GM18873 (cell line): ENCODE data around the gene IL1RAPL1.

ENCODE experiments used
- ATAC-seq: cut with Tn5 transposase; IDR thresholded peaks from one replicate; pipeline ENCODE4 v1.9.1; 2021; ENCODE audit warnings: mild to moderate bottlenecking, moderate library complexity, moderate number of reproducible peaks; ENCODE audit not compliant: unreplicated experiment, low FRiP score

IL1RAPL1 gene

DNA sequence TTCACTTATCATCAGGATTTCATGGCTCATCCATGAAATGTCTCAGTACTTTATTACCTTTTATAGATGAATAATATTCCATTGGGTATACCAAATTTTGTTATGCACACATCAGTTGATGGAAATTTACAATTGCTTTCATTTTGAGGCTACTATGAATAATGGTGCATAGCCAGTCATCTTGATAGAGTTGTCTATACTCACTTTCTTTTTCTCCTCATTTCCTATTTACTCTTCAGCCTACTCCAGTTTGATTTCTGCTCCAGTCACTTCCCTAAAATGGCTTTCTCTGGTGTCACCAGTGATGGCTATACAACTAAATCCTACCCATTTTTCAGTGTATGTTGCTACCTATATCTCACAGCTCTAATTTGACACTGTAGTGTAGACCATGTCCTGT is 884.6 kb downstream of the IL1RAPL1 start:
- no peak for ATAC-seq

DNA sequence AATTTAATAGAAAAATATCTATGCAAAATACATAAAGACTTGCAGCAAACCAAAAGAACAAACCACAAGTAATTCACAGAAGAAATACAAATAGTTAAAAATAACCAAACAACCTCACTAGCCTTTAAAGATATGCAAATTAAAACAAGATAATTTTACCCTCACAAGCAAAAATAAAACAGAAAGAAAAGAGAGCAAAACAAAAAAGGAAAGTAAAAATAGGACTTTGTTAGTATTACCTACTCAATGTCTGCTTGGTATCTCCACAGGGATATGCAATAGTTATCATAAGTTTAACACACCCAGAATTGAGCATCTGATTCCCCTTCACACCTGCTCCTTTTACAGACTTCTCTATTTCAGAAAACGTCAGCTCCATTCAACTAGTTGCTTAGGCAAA is 890.6 kb downstream of the IL1RAPL1 start:
- ATAC-seq: peak; percentile 41

DNA sequence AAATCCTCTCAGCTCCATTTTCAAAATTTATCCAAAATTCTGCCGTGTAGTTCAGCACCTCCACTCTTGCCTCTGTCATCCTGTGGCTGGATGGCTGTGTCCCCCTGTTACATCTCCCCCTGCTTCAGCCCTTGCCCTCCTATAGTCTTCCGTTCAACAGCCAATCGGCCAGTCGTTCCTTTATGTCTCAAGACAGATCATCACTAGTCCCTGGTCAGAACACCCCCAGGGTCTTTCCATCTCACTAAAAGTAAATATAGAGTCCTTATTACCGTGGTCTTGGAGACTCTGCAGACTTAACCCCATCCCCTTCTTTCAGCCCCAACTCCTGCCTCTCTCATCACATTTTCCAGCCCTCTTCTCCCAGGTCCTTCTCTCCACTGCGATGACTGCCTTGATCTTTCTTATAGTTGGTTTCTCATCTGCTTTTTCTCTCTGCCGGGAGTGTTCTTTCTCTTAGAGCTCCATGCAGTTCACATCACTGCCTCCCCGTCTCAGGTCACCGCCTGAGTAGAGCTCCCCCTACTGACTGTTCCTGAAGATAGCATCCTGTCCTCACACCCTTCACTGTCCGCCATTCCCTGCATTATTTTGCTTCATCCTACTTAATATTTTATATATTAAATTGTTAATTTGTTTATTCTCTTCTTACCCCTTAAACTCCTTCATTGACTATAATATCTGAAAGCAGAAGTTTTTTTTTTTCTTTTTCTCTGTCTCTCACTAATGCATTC is 891.3 kb downstream of the IL1RAPL1 start:
- peak; percentile 80 for ATAC-seq

DNA sequence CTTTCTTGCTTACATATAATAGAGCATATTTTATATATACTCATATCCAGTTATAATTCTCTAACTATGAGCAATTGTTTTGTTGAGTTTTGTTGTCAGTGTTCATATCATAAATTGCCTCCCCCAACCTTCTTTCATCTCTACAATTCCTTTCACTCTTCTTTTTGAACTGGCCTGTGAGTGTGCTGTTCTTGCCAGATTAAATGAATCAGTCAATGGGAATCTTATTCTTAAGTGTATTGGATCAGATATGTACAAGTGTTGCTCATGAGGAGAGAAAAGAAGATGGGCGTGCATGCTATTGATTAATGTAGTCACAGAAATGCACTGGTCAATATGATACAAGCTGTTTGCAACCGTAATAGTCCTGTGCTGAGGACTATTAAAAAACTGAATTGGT is 900.0 kb downstream of the IL1RAPL1 start:
- no peak for ATAC-seq

DNA sequence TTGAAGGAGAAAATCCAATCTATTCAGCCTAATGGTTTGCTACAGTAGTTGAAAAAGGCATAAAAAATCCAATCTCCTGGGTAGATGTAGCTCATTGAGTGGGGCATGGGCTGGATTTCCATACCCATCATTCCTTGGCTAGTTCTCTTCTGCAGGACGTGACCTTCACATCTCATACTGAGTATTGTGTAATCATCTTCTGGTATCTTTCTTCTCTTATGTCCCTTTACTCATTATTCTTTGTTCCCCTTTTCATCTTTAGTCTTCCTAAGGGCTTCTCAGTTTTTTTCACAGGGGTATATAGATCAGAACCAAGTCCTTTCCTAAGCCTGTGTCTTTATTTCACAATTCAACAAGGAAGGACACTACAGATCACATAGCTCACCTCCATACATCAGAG is 900.5 kb downstream of the IL1RAPL1 start:
- no peak for ATAC-seq

- ATAC-seq: peak; percentile 60
These were observed 901.7 kb downstream of the IL1RAPL1 start for GRCh38 chrX:29488919-29489318.

DNA sequence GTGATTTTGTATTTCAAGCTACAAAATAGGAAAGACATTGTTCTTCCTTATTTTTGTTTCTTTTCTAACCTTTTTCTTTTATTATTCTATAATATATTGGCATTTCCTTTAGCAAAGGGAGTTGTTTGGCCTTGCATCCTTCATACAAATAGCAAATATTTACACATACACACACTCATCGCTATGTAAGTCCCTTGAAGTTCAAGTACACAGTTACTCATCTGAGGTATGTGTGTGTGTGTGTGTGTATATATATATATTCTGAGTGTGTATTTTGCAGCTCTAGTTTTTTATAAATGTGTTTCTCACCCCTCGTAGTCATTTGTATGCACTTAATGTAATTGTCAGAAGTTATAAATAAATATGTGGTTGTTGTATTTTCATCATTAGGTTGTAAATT is 903.4 kb downstream of the IL1RAPL1 start:
- no peak for ATAC-seq

DNA sequence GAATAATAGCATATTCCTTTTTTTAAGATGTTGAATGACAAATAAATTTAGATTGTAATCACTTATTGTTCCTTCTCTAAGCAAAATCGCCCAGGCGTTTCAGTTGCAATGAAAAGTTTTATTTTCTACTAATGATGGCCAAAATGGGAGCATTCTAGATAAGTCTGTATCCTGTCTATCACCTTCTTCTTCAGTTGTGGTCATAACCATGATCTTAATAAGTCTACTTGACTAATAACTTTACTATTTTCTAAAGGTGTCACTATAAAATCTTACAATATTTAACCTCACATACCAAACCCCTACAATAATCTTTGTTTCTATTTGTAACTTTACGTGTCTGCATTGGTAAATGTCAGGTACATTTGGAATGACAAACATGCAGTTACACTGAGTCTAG is 904.4 kb downstream of the IL1RAPL1 start:
- no peak for ATAC-seq

DNA sequence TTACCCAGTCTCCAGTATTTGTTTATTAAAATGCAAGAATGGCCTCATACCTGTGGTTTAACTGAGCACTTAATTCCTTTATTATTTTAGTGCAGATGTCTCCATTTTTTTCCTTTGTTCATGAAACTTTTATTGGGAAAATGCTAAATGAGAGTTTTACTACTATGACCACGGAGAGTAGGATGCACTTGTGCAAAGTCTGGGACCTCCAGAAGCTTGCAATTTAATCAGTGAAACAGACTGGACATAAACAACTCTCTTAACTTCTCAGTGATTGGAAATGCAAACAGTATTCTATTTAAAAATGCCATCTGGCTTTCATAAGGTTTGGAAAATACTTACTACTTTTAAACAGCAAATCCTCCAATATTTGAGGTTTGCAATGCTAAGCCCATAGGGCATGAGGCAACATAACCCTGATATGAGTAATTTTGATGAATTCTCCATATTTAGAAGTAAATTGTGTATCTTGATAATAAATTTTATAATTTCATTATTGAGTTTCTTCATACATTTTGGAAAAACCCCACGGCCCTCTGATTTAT is 909.5 kb downstream of the IL1RAPL1 start:
- no peak for ATAC-seq

GRCh38 chrX:29506729-29507128 is 919.5 kb downstream of the IL1RAPL1 start:
- no peak for ATAC-seq

GRCh38 chrX:29518100-29518499 is 930.9 kb downstream of the IL1RAPL1 start:
- ATAC-seq: no peak

DNA sequence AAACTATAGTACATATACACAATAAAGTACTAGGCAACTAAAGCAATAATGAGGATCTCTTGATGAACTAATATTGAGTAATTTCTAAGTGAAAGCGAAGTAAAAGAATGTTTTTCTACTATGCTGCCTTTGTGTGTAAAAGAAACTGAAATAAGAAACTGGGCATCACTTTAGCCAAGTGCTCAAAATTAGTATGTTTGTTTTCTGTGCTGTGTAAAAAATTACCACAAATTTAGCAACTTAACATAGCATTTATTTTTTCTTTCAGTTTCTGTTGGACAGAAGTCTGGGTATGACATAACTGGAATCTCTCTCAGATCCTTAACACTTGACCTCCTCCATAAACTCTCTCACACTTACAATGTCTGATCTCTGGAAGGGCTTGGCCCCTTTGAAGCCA is 941.0 kb downstream of the IL1RAPL1 start:
- ATAC-seq: peak; percentile 93

DNA sequence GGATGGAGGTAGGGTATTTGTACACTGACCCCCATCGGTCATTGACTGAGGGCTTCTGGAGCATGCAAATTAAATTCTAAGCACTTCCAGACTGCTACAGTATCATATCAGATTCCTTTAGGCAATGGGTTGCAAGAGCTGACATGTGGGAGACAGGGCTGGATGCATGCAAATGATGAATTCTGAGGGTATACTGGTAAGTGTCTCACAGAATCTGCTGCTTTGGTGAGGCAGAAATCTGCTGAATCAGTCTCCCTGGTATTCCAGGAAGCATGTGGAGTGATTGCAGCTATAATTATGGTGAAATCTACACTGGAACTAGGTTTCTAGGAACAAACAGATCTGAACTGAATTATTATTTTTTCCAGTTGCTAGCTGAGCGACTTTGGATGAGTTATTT is 943.3 kb downstream of the IL1RAPL1 start:
- no peak for ATAC-seq

- no peak for ATAC-seq
These were observed 944.1 kb downstream of the IL1RAPL1 start for GRCh38 chrX:29531336-29531735.

DNA sequence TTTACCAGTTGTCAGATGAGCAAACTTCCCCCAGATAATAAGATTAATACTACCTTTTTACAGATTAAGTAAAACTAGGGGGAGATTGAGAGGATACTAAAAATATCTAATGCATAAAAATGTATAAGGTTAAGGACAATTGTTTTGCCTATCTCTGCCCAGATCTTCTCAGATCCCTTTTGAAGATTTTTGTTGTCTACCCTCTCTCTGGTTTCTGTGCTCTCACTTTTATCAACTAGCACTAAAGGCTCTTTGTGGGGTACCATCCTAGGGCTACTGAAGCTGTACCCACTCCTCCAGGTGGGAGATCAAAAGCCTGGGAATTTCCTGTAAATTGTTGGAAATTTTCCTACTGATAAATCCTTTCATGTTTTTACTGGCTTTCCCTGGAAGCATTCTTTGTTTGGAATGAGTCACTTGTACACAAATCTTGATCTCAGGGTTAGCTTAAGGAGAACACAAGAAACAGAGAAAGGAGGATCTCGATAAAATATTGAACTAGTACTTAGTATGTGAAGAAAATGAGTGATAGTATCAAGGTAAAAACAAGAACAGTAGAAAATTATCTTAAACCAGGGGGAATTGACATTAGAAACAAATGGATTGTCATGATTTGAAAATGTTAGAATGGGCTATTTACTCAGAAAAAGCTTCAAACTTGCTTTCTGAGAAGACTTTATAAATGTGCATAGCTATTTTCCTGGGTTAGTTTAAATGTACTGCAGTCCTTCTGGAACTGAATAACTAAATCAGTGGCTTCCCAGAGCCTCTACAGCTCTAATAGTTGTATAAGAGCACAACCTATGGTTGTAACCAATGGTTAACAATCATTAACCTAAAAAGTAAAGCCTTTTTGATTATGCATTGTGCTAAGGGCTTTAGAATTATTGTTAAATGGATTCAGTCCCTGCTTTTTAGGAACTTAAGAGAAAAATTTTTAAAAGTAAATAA is 948.2 kb downstream of the IL1RAPL1 start:
- no peak for ATAC-seq

DNA sequence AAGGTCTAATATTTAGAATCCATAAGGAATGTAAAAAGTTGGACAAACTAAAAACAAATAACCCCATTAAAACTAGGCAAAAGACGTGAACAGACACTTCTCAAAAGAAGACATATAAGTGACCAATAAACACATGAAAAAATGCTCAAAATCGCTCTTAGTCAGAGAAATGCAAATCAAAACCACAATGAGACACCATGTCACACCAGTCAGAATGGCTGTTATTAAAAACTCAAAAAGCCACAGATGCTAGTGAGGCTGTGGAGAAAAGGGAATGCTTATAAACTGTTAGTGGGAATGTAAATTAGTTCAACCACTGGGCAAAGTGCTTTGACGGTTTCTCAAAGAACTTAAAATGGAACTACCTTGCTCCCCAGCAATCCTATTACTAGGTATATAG is 953.8 kb downstream of the IL1RAPL1 start:
- ATAC-seq: no peak

DNA sequence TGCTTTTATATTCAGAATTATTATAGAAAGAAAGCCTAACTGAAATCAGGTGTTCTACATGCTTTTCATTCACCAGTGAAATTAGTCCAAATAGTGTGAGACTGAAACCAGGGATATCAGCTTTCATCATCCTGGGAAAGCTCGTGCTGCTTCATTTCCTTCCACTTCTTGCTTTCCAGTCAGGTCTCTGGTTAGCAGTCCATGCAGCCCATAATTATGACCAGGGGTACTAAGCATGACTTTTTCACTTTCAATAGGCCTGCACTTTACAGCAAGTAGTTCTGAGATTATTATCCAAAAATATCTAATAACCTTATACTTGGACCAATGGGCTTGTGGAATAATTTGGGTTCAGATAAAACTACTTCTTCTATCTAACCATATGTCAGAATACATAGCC is 954.9 kb downstream of the IL1RAPL1 start:
- ATAC-seq: no peak

- no peak for ATAC-seq
These were observed 958.6 kb downstream of the IL1RAPL1 start for GRCh38 chrX:29545878-29546277.

- ATAC-seq: no peak
These were observed 960.6 kb downstream of the IL1RAPL1 start for GRCh38 chrX:29547877-29548276.

GRCh38 chrX:29553542-29553941 is 966.3 kb downstream of the IL1RAPL1 start:
- ATAC-seq: no peak

- peak; percentile 99 for ATAC-seq
These were observed 968.3 kb downstream of the IL1RAPL1 start for GRCh38 chrX:29555465-29556091.
